CD4-positive, alpha-beta T cell treated with Interleukin-6 for 4 hours (primary cell): ENCODE data around the gene KATNB1.
"Not testable (repeated sequence)": the region's sequence is repeated elsewhere in the genome, so short reads cannot be mapped to it uniquely, and the experiment has no call there.

Experiments
- DNase-seq: peaks from one replicate; pipeline ENCODE4 v3.0.0-alpha.2; 2020; ENCODE audit warnings: mixed read lengths

Gene KATNB1

DNA sequence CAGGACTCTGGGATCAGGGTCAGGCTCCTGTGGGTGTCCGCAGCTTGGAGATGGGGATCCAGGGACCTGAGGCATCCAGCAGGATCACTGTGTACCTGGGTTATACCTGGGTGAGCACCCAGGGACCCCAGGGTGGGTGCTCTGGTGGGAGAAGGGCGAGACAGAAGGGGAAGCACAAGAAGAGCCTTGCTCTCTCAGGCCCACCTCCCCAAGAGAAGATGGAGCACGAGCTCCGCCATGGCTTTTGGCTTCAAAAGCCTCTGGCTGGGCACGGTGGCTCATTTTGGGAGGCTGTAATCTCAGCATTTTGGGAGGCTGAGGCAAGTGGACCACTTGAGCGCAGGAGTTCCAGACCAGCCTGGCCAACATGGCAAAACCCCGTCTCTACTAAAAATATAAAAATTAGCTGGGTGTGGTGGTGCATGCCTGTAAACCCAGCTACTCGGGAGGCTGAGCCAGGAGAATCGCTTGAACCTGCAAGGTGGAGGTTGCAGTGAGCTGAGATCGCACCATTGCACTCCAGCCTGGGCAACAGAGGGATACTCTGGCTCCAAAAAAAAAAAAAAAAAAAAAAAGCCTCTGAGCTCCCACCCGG lies 32.1 kb upstream of the KATNB1 start:
- no peak for DNase-seq

DNA sequence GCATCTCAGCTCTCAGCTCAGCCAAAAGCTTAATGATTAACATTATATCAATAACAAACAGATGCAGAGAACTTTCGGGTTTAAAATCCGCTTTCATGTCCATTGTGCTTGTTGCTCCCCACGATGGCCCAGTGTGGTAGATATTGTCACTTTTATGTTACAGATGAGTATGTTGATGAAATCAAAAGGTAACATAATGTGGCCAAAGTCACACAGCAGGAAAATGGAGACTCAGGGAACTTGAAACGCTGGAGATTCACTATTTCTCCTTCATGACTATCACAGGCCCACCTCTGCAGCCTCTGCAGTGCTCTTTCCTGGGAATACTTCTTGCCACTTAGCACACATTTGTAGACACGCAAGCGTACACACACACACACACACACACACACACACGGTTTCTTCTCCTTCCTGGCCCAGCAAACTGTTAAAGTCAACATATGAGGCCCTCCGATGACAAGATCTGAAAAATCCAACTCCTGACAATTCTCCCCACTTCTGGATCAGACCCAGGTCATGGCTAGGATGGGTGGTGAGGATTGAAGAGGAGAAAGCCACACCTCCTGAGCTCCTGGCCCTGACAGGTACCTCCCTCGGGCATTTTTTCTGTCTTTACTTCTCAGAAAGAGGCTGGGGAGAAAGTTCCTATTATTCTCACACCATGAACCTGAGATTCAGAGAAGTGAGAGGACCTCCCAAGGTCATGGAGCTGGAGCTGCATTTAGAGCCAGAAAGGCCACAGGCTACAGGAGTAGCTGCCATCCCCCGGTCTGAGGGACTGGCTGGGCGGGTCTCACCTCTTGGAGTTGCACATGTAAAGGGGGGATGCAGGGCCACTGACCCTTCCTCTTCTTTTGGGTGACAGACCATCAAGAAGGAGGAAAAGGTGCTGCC lies 31.3 kb upstream of the KATNB1 start:
- DNase-seq: no peak

DNA sequence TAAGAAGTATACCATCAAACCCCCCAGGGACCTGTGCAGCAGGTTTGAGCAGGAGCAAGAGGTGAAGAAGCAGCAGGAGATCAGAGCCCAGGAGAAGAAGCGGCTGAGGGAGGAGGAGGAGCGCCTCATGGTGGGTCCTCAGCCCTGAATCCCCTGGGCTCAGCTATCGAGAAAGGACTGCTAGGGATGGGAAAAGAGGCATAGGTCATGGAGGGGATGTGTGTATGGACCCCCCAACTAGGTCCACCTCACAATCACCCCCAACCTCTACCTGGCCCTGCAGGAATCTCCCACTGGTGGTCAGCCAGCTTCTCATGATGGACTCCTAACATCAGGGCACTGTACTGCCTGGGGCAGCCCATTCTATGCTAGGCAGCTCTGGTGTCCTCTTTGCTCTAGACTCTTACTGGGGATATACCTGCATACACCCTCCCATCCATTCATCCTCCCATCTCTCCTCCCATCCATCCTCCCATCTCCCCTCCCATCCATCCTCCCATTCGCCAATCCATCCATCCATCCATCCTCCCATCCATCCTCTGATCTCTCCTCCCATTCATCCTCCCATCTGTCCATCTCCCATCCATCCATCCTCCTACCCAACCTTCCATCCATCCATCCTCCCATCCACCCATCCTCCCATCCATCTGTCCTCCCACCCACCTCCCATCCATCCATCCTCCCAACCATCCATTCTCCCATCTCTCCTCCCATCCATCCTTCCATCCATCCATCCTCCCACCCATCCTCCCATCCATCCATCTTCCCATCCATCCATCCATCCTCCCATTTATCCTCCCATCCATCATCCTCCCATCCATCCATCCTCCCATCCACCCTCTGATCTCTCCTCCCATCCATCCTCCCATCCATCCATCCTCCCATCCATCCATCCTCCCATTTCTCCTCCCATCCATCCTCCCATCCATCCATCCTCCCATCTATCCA lies 30.4 kb upstream of the KATNB1 start:
- no peak for DNase-seq

DNA sequence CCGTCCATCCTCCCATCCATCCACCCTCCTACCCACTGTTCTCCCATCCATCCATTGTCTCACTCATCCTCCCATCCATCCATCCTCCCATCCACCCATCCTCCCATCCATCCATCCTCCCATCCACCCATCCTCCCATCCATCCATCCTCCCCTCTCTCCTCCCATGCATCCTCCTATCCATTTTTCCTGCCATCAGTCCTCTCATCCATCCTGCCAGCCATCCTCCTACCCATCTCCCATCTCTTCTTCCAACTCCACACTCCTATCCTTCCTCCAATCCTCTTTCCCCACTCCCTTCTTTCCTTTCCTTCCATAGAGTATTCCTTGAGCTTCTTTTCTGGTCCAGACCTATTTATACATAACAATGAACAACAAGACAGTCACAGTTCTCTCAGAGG lies 28.9 kb upstream of the KATNB1 start:
- DNase-seq: no peak

DNA sequence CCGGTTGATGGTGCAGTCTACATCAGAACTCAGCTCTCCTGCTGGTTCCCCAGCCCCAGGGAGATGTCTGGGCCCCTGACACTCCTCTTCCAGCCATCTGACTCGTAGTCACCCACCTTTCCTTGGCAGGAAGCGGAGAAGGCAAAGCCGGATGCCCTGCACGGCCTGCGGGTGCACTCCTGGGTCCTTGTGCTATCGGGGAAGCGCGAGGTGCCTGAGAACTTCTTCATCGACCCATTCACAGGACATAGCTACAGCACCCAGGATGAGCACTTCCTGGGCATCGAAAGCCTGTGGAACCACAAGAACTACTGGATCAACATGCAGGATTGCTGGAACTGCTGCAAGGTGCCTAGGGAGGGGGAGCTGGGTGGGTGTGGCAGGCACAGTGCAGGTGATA lies 28.2 kb upstream of the KATNB1 start:
- DNase-seq: no peak

DNA sequence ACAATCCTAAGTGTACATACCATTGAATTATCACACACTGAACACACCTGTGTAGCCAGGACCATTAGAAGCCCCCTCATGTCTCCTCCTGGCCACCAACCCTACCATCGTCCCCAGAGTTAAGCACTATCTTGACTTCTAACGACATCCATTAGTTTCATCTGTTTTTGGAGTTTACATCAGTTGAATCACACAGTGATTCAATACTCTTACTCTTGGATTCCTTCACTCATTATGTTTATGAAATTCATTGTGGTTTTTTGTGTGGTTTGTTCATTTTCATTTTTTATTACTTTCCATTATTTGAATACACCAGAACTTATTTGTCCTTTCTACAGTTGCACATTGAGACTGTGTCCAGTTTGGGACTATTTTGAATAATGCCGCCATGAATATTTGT lies 27.4 kb upstream of the KATNB1 start:
- DNase-seq: no peak

DNA sequence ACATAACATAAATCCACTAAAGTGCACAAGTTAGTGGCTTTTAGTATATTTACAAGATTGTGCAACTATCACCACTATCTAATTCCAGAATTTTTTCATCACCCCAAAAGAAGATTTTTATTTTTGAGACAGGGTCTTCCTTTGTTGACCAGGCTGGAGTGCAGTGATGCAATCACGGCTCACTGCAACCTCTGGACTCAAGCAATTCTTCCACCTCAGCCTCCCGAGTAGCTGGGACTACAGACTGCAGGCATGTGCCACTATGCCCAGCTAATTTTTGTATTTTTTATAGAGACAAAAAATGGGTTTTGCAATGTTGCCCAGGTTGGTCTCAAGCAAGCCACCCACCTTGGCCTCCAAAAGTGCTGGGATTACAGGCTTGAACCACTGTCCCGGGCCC lies 25.9 kb upstream of the KATNB1 start:
- no peak for DNase-seq

DNA sequence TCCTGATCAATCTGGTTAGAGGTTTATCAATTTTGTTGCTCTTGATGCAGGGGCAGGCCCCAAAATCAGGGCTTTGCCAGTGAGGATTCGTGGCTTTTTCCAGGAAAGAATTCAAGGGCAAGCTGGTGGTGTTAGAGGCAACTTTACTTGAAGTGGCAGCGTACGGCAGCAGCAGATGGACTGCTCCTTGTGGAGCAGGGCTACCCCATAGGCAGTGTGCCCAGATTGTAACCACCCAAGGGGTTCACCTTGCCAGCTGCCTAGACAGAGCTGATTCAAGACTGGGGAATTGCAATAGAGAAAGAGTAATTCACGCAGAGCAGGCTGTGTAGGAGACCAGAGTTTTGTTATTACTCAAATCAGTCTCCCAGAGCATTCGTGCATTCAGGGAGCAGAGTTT lies 24.2 kb upstream of the KATNB1 start:
- DNase-seq: no peak

DNA sequence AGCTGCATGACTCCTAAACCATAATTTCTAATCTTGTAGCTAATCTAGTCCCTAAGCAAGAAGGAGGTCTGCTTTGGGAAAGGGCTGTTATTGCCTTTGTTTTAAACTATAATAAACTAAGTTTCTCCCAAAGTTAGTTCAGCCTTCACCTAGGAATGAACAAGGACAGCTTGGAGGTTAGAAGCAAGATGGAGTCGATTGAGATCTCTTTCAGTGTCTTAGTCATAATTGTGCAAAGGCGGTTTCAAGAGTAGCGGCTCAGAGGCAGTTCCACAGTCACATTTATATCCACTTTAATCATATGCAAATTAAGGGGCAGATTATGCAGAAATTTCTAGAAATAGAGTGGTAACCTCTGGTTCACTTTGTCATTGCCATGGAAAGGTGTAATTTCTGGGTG lies 23.6 kb upstream of the KATNB1 start:
- no peak for DNase-seq

DNA sequence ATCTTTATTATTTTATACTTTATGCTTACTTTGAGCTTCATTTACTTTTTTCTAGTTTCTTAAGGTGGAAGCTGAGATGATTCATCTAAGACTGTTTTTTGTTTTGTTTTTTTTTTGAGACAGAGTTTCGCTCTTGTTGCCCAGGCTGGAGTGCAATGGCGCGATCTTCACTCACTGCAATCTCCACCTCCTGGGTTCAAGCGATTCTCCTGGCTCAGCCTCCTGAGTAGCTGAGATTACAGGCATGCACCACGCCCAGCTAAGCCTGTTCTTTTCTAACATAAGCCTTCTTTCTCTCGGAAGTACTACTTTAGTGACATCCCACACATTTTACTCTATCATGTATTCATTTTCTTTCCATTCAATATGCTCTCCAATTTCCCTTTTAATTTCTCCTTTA lies 23.0 kb upstream of the KATNB1 start:
- DNase-seq: not testable (repeated sequence)

DNA sequence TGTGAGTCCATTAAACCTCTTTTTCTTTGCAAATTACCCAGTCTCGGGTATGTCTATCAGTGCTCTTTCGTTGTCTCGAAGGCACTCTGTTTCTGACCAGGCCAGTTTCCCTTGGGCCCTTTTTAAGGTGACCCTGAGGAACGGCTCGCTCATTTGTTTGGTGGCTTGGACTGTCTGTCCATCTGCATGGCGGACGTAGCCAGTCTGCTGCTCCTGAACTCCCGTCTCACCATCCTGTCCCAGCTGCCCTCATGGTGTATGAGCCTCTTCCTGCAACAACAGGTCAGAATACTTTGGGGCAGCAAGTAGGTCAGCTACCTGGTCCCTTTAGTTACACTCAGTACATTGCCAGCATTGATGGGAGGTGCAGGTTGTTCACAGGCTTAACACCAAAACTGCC lies 22.0 kb upstream of the KATNB1 start:
- DNase-seq: no peak

DNA sequence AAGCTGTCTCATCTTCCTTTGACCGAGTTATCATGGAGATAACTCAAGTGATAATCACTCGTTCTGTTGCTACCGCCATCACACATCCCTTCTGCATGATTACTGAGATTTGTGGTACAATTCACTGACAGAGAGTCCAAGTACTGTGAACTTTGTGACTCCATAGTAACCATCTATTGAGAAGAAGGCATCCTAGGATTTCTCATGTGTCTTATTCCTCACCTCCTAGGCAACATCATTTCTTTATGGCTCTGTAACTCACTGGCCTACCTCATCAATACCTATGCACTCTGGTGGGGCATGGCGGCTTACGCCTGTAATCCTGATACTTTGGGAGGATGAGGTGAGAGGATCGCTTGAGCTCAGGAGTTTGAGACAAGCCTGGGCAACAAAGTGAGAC lies 21.5 kb upstream of the KATNB1 start:
- no peak for DNase-seq

DNA sequence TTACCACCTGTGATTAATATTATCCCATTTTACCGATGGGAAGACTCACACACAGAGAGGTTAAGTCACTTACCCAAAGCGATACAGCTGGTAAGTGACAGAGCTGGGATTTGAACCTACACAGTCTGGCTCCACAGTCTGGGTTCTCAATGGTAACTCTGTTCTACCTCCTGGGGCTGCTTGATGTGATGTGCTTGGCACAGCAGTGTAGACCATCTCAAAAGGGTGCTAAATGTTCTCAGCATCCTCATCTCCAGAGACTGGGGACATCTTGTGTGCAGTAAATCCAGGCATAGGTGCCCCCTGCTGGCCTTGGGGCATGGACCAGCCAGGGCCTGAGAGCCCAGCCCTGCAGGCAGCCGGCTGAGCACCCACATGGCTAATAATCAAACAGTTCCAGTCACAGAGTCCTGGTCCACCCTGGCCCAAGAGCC lies 15.4 kb upstream of the KATNB1 start:
- DNase-seq: peak; percentile 40

DNA sequence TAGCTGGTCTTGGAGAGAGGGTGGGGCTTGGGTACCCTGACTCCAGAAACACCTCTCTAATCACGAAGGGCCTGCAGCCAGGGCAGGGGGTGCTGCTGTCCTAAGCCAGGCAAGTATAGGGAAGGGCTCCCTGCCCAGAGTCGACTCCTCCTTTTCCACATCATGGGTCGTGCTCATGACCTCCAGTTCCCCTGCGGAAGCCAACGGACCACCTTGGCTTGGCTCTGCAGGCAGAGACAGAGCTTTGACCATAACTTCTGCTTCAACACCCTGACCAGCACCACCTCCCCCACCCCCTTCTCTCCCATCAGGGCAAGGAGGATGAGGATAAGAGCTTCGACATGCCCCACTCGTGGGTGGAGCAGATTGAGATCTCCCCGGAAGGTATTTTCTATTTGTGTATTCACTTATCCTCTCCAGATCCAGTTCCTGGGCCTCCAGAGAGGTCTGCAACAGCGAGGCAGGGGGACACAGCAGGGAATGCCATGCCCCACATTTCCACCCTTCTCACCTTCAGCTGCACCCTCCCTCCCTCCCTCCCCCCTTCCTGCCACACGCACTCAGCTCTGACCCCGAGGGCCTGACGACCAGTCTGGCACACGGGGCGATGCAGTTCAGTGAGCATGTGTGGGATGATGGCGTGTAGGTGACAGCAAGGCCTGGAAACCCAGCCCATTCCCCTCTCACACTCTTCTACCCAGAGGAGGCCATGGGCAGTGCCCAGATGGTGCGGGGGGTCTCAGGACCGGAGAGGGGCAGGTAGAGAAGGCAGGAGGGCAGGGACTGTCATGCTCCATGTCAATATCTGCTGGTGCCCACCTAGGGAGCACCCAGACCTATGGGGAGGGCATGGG lies 14.0 kb upstream of the KATNB1 start:
- no peak for DNase-seq

DNA sequence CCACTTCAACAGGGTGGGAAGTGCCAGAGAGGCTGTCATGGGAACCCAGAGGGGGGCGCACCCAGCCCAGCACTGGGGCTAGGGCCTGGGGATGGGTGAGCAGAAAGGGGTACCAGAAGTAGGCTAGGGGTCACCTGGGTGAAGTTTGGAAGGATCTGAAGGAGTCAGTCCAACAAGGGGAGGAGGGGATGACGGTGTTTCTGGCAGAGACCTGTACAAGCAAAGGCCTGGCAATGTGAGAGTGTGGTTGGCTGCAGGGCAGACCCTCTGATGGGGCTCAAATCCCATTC lies 13.4 kb upstream of the KATNB1 start:
- DNase-seq: no peak

DNA sequence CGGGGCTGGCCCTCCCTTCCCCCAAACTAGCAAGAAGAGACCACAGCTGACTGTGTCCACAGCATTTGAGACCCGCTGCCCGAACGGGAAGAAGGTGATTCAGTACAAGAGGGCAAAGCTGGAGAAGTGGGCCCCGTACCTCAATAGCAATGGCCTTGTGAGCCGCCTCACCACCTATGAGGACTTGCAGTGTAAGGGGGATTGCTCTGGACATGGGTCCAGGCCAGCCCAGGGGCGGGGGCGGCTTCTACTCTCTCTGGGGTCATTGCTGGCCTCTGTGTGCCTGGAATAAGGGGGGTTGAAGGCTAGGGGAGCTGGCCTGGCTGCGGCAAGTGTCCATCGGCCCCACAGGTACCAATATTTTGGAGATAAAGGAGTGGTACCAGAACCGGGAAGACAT lies 12.9 kb upstream of the KATNB1 start:
- DNase-seq: no peak

DNA sequence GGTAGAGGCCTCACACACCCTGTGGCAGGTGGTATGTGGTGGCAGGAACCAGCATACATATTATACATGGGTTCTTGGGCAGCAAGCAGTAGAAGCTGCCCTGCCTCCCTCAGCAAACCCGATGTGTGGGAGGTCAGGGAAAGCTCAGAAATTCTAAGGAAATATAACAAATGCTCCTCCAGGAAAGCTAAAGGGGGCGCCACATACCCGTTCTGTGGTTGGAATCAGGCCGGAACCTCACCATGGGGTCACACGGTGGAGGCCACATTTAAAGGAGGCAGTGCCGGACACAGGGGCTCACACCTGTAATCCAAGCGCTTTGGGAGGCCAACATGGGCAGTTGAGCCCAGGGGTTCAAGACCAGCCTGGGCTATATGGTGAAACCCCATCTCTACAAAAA lies 12.4 kb upstream of the KATNB1 start:
- DNase-seq: no peak

DNA sequence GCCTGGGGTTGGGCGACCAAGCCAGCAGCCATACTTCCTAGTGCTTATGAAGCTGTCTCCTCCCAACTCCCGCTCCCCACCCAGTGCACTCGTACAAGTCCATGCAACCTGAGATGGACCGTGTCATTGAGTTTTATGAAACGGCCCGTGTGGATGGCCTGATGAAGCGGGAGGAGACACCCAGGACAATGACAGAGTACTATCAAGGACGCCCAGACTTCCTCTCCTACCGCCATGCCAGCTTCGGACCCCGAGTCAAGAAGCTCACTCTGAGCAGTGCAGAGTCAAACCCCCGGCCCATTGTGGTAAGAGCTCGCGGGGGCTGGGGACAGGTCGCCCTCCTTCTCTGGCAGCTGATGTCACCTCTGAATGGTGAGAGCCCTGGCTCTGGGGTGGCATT lies 11.0 kb upstream of the KATNB1 start:
- no peak for DNase-seq

DNA sequence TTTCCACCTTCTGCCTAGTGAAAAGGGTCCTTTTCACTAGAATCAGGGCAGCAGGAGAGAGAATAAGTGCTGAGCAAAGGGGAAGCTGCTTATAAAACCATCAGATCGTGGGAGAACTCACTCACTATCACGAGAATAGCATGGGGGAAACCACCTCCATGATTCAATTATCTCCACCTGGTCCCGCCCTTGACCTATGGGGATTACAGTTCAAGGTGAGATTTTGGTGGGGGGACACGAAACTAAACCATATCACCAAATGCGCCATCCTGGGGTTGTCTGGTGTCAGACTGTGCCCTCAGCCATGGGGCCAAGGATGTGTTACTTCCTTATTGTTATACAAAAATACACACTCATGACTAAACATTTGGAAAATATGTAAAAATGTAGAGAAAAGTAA lies 10.4 kb upstream of the KATNB1 start:
- no peak for DNase-seq

DNA sequence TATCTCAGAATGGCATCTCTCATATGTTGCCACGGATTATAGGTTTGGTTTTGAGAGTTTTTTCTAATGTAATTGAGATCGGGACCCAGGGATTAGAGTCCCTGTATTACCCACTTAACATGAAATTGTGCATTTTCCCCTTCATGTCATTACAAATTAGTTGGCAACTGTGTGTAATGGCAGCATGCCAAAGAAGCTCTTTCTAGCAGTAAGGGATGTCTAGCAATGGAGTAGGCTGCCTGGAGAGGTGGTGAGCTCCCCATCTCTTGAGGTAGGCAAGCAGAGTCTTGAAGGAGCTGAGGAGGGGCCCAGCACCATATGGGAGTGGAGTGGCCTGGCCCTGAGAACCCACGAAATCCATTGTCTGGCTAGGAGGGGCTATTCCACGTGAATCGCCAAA lies 10.0 kb upstream of the KATNB1 start:
- DNase-seq: no peak

DNA sequence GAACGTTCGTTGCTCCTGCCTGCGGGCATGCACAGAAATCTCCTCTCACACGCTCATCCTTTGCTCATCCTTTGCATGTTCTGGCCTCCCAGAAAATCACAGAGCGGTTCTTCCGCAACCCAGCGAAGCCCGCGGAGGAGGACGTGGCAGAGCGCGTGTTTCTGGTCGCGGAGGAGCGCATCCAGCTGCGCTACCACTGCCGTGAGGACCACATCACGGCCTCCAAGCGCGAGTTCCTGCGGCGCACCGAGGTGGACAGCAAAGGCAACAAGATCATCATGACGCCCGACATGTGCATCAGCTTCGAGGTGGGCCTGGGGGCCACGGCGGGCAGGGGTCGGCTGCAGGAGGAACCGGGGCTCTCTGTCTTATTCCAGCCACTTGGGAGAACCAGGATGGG lies 9.6 kb upstream of the KATNB1 start:
- DNase-seq: no peak

DNA sequence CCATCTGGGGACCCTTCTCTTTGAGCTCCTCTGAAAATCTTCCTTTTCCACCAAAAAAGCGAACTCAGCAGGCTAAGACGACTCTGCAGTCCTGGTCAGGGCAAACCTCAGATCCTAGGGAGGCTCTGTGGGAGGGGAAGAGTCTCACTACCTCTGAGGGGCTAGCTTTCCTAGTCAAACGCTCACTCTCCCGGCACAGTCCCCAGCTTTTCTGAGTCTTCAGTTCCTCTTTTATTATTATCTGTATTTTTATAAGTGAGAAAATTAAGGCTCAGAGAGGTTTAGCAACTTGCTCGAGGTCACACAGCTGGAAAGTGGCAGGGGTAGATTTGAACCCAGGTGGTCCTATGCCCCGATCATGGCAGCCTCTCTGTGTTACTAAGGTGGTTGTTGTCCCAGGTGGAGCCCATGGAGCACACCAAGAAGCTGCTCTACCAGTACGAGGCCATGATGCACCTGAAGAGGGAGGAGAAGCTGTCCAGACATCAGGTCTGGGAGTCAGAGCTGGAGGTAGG lies 9.1 kb upstream of the KATNB1 start:
- DNase-seq: no peak

DNA sequence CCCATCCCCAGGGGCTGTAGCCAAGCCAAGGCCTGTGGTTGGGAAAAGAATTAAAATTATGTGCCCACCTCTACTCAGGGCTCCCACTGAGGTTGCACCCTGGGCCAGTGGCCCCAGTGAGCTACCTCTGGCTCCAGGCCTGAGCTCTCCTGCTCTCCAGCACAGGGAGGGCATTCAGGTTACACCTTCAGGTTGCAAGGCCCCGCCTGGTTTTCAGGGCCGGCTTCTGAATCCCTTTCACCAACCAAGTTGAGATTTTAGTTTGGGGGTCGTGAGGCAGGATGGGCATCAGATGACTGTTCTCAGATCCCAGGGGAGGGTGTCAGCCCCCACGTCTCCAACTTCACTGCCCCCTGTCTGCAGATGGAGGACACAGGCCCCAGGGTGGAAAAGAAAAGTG lies 8.0 kb upstream of the KATNB1 start:
- DNase-seq: no peak
